ENCODE data around the gene FIBCD1.

Gene FIBCD1

GRCh38 chr9:130930804-130931349, 8.2 kb downstream of the FIBCD1 start:
- H3K4me2 ChIP-seq (ENCODE audit: low read length) = no peak overlapping the region
- H3K4me1 ChIP-seq (ENCODE audit: insufficient read depth, low read length, severe bottlenecking) = no peaks in the 10 kb centered on the region
- no peak overlapping the region for H3K9ac ChIP-seq (ENCODE audit: low read length)
- no peak overlapping the region for H2AFZ ChIP-seq (ENCODE audit: low read length)
- H4K20me1 ChIP-seq (ENCODE audit: insufficient read depth, low read length) = no peaks in the 10 kb centered on the region
- no peaks in the 10 kb centered on the region for H3K79me2 ChIP-seq (ENCODE audit: insufficient read depth, low read length)
- H3K9me2 ChIP-seq (ENCODE audit: low read depth, low read length) = no peaks in the 10 kb centered on the region
- no peaks in the 10 kb centered on the region for H3K9me3 ChIP-seq (ENCODE audit: low read length)
- no peak overlapping the region for H3K4me3 ChIP-seq (ENCODE audit: low read depth, low read length, poor library complexity, severe bottlenecking)
- peaks cover 13% of the 10 kb centered on the region; the same call in 1 of the 2 replicates for H3K27me3 ChIP-seq (ENCODE audit: insufficient read depth, low read length)
- no peak for TF ChIP-seq CTCF (IDR thresholded peaks at IDR 0.05; ENCODE audit: low read length)
- no peak for TF ChIP-seq EZH2 (IDR thresholded peaks at IDR 0.05; ENCODE audit: borderline replicate concordance, low read length)
- no peaks in the 10 kb centered on the region for H3F3A ChIP-seq (ENCODE audit: insufficient read depth, low read length)
- no peak overlapping the region for H3K27ac ChIP-seq (ENCODE audit: low read depth, low read length, poor library complexity, severe bottlenecking)
- no peaks in the 10 kb centered on the region for H3K36me3 ChIP-seq (ENCODE audit: insufficient read depth, low read length)

GRCh38 chr9:130930132-130930803, 8.8 kb downstream of the FIBCD1 start:
- TF ChIP-seq EZH2 (IDR thresholded peaks at IDR 0.05; ENCODE audit: borderline replicate concordance, low read length) (no peak), CTCF (IDR thresholded peaks at IDR 0.05; ENCODE audit: low read length) (no peak)

GRCh38 chr9:130929571-130930038, 9.4 kb downstream of the FIBCD1 start:
- H3K79me2 ChIP-seq (ENCODE audit: insufficient read depth, low read length) = no peaks in the 10 kb centered on the region
- H3K4me2 ChIP-seq (ENCODE audit: low read length) = no peak overlapping the region
- H4K20me1 ChIP-seq (ENCODE audit: insufficient read depth, low read length) = no peaks in the 10 kb centered on the region
- no peak for TF ChIP-seq CTCF (IDR thresholded peaks at IDR 0.05; ENCODE audit: low read length)
- TF ChIP-seq EZH2 (IDR thresholded peaks at IDR 0.05; ENCODE audit: borderline replicate concordance, low read length) = no peak
- H3K4me1 ChIP-seq (ENCODE audit: insufficient read depth, low read length, severe bottlenecking) = no peaks in the 10 kb centered on the region
- no peaks in the 10 kb centered on the region for H3F3A ChIP-seq (ENCODE audit: insufficient read depth, low read length)
- H2AFZ ChIP-seq (ENCODE audit: low read length) = no peak overlapping the region
- no peaks in the 10 kb centered on the region for H3K9me2 ChIP-seq (ENCODE audit: low read depth, low read length)
- no peak overlapping the region for H3K4me3 ChIP-seq (ENCODE audit: low read depth, low read length, poor library complexity, severe bottlenecking)
- H3K27me3 ChIP-seq (ENCODE audit: insufficient read depth, low read length) = peaks cover 13% of the 10 kb centered on the region; the same call in 1 of the 2 replicates
- no peak overlapping the region for H3K27ac ChIP-seq (ENCODE audit: low read depth, low read length, poor library complexity, severe bottlenecking)
- no peak overlapping the region for H3K9ac ChIP-seq (ENCODE audit: low read length)
- no peaks in the 10 kb centered on the region for H3K36me3 ChIP-seq (ENCODE audit: insufficient read depth, low read length)
- no peaks in the 10 kb centered on the region for H3K9me3 ChIP-seq (ENCODE audit: low read length)

More at GRCh38 chr9:130930132-130930803, 8.8 kb downstream of the FIBCD1 start:
- H3K9me2 ChIP-seq (ENCODE audit: low read depth, low read length) = no peaks in the 10 kb centered on the region
- no peaks in the 10 kb centered on the region for H3K4me1 ChIP-seq (ENCODE audit: insufficient read depth, low read length, severe bottlenecking)
- peaks cover 13% of the 10 kb centered on the region; the same call in 1 of the 2 replicates for H3K27me3 ChIP-seq (ENCODE audit: insufficient read depth, low read length)
- H3F3A ChIP-seq (ENCODE audit: insufficient read depth, low read length) = no peaks in the 10 kb centered on the region
- H3K4me2 ChIP-seq (ENCODE audit: low read length) = no peak overlapping the region
- H3K9me3 ChIP-seq (ENCODE audit: low read length) = no peaks in the 10 kb centered on the region
- H3K27ac ChIP-seq (ENCODE audit: low read depth, low read length, poor library complexity, severe bottlenecking) = no peak overlapping the region
- no peak overlapping the region for H2AFZ ChIP-seq (ENCODE audit: low read length)
- H3K9ac ChIP-seq (ENCODE audit: low read length) = no peak overlapping the region
- H3K36me3 ChIP-seq (ENCODE audit: insufficient read depth, low read length) = no peaks in the 10 kb centered on the region
- no peaks in the 10 kb centered on the region for H3K79me2 ChIP-seq (ENCODE audit: insufficient read depth, low read length)
- no peaks in the 10 kb centered on the region for H4K20me1 ChIP-seq (ENCODE audit: insufficient read depth, low read length)
- H3K4me3 ChIP-seq (ENCODE audit: low read depth, low read length, poor library complexity, severe bottlenecking) = no peak overlapping the region
